ENCODE measurements around the gene B4GALT5. TPM values are rescaled to one million over a fixed set of nuclear protein-coding genes. Genes with fewer than 3 reads are reported as not detected.
A peak's percentile ranks its signal among the peaks of the same experiment; 100 is the strongest.
"Not testable (repeated sequence)": the region's sequence is repeated elsewhere in the genome, so short reads cannot be mapped to it uniquely, and the experiment has no call there.

The B4GALT5 gene
- total and polyA plus RNA-seq, 9 donors, result 18.4 to 45.6 (median 37.5) TPM

DNA sequence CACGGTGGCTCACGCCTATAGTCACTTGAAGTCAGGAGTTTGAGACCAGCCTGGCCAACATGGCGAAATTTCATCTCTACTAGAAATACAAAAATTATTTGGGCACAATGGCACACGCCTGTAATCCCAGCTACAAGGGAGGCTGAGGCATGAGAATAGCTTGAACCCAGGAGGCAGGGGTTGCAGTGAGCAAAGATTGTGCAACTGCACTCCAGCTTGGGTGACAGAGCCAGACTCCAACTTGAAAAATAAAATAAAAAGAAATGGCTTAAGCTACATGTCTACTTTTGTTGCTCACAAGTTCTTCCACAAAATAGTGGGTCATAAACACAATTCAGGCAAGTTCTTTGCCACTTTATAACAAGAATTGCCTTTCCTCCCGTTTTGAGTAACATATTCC is 27.1 kb upstream of the B4GALT5 start:
- DNase-seq, result no peak
- Histone ChIP-seq H3K27ac (ENCODE audit: low read length) (no peak overlapping the region), H3K36me3 (ENCODE audit: control insufficient read depth, insufficient read depth, low read length) (no peaks in the 10 kb centered on the region), H3K27me3 (ENCODE audit: control insufficient read depth, insufficient read depth, low read length) (no peaks in the 10 kb centered on the region), H3K9me3 (replicated peaks; ENCODE audit: control insufficient read depth, low read depth, low read length) (no peaks in the 10 kb centered on the region), H3K4me1 (ENCODE audit: control insufficient read depth, insufficient read depth, low read length) (no peaks in the 10 kb centered on the region), H3K4me3 (ENCODE audit: low read length) (no peak overlapping the region)
- WGBS (ENCODE audit: insufficient coverage), result 85% methylated on average over 3 of the region's 5 CpGs

DNA sequence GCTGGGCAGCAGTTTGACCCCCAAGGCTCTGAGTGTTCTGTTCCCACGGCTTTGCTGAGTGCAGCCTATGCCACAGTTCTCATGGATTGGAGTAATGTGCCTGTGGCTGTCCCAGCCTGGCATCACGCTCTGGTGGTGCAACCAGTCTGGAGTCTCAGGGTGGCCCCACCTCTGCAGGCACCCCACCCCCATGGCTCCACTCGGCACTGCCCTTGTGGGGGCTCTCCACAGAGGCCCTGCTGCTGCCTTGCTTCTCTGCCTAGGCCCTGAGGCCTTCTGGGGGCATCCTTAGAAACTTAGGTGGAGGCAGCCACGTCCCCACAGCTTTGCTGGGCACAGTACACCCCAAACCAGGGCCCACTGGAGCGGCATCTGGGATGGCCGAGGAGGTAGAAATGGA is 25.4 kb upstream of the B4GALT5 start:
- Histone ChIP-seq H3K27ac (ENCODE audit: low read length) (no peak overlapping the region), H3K27me3 (ENCODE audit: control insufficient read depth, insufficient read depth, low read length) (no peaks in the 10 kb centered on the region), H3K4me1 (ENCODE audit: control insufficient read depth, insufficient read depth, low read length) (no peaks in the 10 kb centered on the region), H3K36me3 (ENCODE audit: control insufficient read depth, insufficient read depth, low read length) (no peaks in the 10 kb centered on the region), H3K9me3 (replicated peaks; ENCODE audit: control insufficient read depth, low read depth, low read length) (no peaks in the 10 kb centered on the region), H3K4me3 (ENCODE audit: low read length) (no peak overlapping the region)
- no peak for DNase-seq
- WGBS (ENCODE audit: insufficient coverage), result 76% methylated on average over 5 of the region's 6 CpGs

DNA sequence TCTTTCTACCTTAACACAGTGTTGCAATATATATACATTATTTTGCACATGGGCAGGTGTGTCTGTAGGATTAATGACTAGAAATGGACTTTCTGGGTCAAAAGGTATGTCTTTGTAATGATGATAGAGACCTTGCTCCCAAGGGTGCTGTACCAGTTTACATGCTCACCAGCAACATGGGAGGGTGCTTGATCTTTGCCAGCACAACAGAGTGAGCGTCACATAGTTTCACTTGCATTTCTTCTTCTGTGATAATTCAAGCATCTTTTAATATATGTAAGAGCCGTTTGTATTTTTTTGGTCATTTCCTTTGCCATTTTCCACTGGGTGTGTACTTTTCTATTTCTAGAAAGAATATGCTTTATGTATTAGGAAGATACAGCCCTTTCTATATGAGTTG is 23.6 kb upstream of the B4GALT5 start:
- no peak overlapping the region for H3K4me3 ChIP-seq (ENCODE audit: low read length)
- no peak for DNase-seq
- H3K36me3 ChIP-seq (ENCODE audit: control insufficient read depth, insufficient read depth, low read length), result no peaks in the 10 kb centered on the region
- no peaks in the 10 kb centered on the region for H3K9me3 ChIP-seq (replicated peaks; ENCODE audit: control insufficient read depth, low read depth, low read length)
- no peaks in the 10 kb centered on the region for H3K27me3 ChIP-seq (ENCODE audit: control insufficient read depth, insufficient read depth, low read length)
- no peaks in the 10 kb centered on the region for H3K4me1 ChIP-seq (ENCODE audit: control insufficient read depth, insufficient read depth, low read length)
- no CpG with 5 or more reads among the region's 2 CpGs for WGBS (ENCODE audit: insufficient coverage)
- no peak overlapping the region for H3K27ac ChIP-seq (ENCODE audit: low read length)

DNA sequence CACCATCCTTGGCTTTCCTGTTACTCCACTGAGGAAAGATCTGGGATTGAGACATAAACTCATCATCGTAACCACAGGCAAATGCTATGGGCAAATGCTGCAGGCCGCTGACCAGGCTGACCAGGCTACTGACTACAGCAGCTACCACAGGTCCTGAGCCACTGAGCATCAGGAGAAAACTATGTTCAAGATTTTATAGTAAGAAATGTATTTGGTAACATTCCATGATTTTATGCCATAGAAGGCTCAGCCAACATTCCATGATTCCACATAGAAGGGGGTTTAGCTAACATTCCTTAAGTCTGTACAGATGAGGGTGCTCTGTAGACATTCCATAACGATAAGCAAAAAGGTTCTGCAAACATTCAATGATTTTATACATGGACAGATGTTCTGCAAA is 16.1 kb upstream of the B4GALT5 start:
- H3K9me3 ChIP-seq (replicated peaks; ENCODE audit: control insufficient read depth, low read depth, low read length), result no peaks in the 10 kb centered on the region
- WGBS (ENCODE audit: insufficient coverage), result no CpG with 5 or more reads among the region's 3 CpGs
- H3K27ac ChIP-seq (ENCODE audit: low read length), result no peak overlapping the region
- no peak overlapping the region for H3K4me3 ChIP-seq (ENCODE audit: low read length)
- DNase-seq, result no peak
- H3K36me3 ChIP-seq (ENCODE audit: control insufficient read depth, insufficient read depth, low read length), result no peaks in the 10 kb centered on the region
- H3K27me3 ChIP-seq (ENCODE audit: control insufficient read depth, insufficient read depth, low read length), result no peaks in the 10 kb centered on the region
- no peaks in the 10 kb centered on the region for H3K4me1 ChIP-seq (ENCODE audit: control insufficient read depth, insufficient read depth, low read length)

DNA sequence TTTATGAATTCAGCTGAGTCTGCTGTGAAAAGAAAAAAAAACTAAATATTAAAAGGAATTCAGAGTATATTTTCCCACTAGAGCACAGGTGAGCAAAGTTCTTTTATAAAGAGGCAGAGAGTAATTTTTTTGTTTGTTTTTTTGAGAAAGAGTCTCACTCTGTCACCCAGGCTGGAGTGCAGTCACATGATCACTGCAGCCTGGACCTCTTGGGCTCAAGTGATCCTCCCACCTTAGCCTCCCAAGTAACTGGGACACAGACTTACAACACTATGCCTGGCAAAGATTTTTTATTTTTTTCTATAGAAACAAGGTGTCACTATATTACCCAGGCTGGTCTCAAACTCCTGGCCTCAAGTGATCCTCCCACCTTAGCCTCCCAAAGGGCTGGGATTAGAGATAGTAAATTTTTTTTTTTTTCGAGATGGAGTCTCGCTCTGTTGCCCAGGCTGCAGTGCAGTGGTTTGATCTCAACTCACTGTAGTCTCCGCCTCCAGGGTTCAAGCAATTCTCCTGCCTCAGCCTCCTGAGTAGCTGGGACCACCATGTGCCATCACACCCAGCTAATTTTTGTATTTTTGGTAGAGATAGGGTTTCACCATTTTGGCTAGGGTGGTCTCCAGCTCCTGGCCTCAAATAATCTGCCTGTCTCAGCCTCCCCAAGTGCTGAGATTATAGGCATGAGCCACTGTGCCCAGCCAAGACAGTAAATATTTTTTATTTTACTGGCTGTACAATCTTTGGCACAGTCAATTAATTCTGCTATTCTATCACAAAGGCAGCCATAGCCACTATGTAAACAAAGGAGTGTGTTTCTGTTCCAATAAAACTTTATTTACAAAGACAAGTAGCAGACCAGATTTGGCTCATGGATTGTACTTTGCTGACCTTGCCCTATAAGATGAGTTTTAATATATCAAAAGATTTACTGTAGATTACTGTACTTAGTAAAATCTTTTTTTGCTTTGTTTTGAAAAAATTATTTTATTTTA is 14.5 kb upstream of the B4GALT5 start:
- Histone ChIP-seq H3K36me3 (ENCODE audit: control insufficient read depth, insufficient read depth, low read length) (no peaks in the 10 kb centered on the region), H3K4me3 (ENCODE audit: low read length) (no peak overlapping the region), H3K4me1 (ENCODE audit: control insufficient read depth, insufficient read depth, low read length) (no peaks in the 10 kb centered on the region), H3K9me3 (replicated peaks; ENCODE audit: control insufficient read depth, low read depth, low read length) (no peaks in the 10 kb centered on the region), H3K27ac (ENCODE audit: low read length) (no peak overlapping the region), H3K27me3 (ENCODE audit: control insufficient read depth, insufficient read depth, low read length) (no peaks in the 10 kb centered on the region)
- no peak for DNase-seq
- no CpG with 5 or more reads among the region's 3 CpGs for WGBS (ENCODE audit: insufficient coverage)

DNA sequence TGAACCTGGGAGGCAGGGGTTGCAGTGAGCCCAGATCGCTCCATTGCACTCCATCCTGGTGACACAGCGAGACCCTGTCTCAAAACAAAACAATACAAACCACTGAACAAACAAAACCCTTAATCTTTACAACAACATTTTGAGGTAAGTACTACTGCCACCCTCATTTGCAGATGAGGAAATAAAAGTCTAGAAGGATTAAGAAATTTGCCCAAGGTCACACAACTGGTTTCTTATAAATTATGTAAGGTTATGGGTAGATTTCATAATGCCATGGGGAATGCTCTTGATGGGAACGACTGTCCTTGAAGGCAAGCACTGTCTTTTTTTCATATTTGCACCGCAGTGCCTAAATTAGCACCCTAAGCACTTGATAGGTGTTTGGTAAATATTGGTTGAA is 13.8 kb upstream of the B4GALT5 start:
- WGBS (ENCODE audit: insufficient coverage), result no CpG with 5 or more reads among the region's 4 CpGs
- H3K27ac ChIP-seq (ENCODE audit: low read length), result no peak overlapping the region
- H3K27me3 ChIP-seq (ENCODE audit: control insufficient read depth, insufficient read depth, low read length), result no peaks in the 10 kb centered on the region
- no peaks in the 10 kb centered on the region for H3K36me3 ChIP-seq (ENCODE audit: control insufficient read depth, insufficient read depth, low read length)
- DNase-seq, result no peak
- no peaks in the 10 kb centered on the region for H3K4me1 ChIP-seq (ENCODE audit: control insufficient read depth, insufficient read depth, low read length)
- no peak overlapping the region for H3K4me3 ChIP-seq (ENCODE audit: low read length)
- H3K9me3 ChIP-seq (replicated peaks; ENCODE audit: control insufficient read depth, low read depth, low read length), result no peaks in the 10 kb centered on the region

DNA sequence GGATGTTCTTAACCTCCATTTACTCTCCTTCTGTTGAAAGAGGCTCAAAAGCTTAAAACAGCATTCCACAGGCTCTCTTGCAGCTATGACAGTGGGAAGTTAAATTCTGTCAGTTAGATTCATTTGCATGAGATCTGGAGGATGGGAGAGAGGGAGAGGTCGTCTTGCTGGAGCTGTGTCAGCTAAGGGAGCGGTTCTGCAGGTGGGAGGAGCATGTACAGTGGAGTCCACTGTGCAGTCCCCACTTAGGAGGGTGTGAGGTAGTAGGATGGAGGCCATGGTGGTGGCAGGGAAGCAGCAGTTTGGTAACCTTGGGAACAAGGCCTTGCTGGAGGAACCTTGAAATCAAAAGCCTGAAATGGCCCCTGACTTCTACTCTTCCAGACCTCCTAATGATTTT is 12.0 kb upstream of the B4GALT5 start:
- Histone ChIP-seq H3K4me3 (ENCODE audit: low read length) (no peak overlapping the region), H3K27ac (ENCODE audit: low read length) (peak overlapping the region; percentile 13), H3K36me3 (ENCODE audit: control insufficient read depth, insufficient read depth, low read length) (no peaks in the 10 kb centered on the region), H3K9me3 (replicated peaks; ENCODE audit: control insufficient read depth, low read depth, low read length) (no peaks in the 10 kb centered on the region), H3K4me1 (ENCODE audit: control insufficient read depth, insufficient read depth, low read length) (no peaks in the 10 kb centered on the region), H3K27me3 (ENCODE audit: control insufficient read depth, insufficient read depth, low read length) (no peaks in the 10 kb centered on the region)
- WGBS (ENCODE audit: insufficient coverage), result 71% methylated on average over 2 of the region's 2 CpGs
- DNase-seq, result no peak

DNA sequence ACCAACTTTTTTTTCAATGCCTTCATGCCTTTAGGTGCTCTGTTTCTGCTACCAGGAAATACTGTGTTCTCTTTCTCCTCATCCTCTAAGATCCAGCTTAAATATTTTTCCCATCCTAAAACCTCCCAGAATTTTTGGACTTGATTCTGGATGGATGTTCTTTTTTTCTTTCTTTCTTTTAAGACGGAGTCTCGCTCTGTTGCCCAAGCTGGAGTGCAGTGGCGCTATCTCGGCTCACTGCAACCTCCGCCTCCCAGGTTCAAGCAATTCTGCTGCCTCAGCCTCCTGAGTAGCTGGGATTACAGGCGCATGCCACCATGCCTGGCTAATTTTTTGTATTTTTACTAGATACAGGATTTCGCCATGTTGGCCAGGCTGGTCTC is 11.5 kb upstream of the B4GALT5 start:
- WGBS (ENCODE audit: insufficient coverage), result 100% methylated on average over 2 of the region's 7 CpGs
- peak overlapping the region; percentile 59 for H3K27ac ChIP-seq (ENCODE audit: low read length)
- H3K4me1 ChIP-seq (ENCODE audit: control insufficient read depth, insufficient read depth, low read length); DNase-seq; H3K9me3 ChIP-seq (replicated peaks; ENCODE audit: control insufficient read depth, low read depth, low read length); H3K27me3 ChIP-seq (ENCODE audit: control insufficient read depth, insufficient read depth, low read length); H3K4me3 ChIP-seq (ENCODE audit: low read length); H3K36me3 ChIP-seq (ENCODE audit: control insufficient read depth, insufficient read depth, low read length): not testable (repeated sequence)

DNA sequence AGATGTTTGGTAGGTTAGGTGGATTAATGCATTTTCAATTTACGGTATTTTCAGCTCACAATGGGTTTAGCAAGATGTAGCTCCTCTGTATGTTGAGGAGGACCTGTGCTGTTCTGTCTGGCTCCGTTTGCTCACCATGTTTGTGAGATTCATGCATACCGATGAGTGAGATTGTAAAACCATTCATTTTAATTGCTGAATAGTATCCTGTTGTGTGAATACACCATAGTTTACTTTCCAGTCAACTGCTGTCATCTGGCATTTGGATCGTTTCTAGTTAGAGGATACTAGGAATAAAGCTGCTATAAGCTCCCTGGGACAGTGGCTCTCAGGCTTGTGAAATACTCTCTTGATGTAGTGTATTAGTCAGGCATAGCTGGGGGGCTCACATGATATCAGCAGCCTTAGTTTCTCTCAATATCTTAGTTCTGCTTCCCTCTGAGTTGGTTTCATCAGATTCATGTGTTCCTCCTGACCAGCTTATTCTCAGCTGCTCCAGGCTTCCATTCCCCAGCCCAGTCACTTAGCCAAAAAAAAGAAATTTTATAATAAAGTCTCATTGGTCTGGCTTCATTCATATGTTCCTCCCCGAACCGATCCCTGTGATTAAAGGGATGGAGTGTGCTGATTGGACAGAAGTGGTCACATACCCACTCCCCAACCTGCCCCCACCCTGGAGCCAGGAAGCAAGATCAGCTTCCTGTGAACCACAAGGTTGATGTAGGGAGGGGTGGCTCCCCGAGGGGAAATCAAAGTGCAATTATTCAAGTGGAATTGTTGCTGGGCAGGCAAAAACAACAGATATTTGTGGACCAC is 10.9 kb upstream of the B4GALT5 start:
- Histone ChIP-seq H3K4me1 (ENCODE audit: control insufficient read depth, insufficient read depth, low read length) (no peaks in the 10 kb centered on the region), H3K36me3 (ENCODE audit: control insufficient read depth, insufficient read depth, low read length) (no peaks in the 10 kb centered on the region), H3K27me3 (ENCODE audit: control insufficient read depth, insufficient read depth, low read length) (no peaks in the 10 kb centered on the region), H3K4me3 (ENCODE audit: low read length) (no peak overlapping the region), H3K27ac (ENCODE audit: low read length) (peak overlapping the region; percentile 77), H3K9me3 (replicated peaks; ENCODE audit: control insufficient read depth, low read depth, low read length) (no peaks in the 10 kb centered on the region)
- no CpG with 5 or more reads among the region's 7 CpGs for WGBS (ENCODE audit: insufficient coverage)
- peak; percentile 91 for DNase-seq

DNA sequence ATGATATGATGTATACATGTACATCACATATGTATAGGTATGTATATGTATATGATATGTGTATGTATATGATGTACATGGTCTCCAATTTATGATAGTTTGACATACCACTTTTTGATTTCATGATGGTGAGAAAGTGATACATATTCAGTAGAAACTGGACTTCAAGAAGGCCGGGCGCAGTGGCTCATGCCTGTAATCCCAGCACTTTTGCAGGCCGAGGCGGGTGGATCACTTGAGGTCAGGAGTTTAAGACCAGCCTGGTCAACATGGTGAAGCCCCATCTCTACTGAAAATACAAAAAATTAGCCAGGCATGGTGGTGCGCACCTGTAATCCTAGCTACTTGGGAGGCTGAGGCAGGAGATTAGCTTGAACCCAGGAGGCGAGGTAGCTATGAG is 10.1 kb upstream of the B4GALT5 start:
- H3K9me3 ChIP-seq (replicated peaks; ENCODE audit: control insufficient read depth, low read depth, low read length); H3K36me3 ChIP-seq (ENCODE audit: control insufficient read depth, insufficient read depth, low read length); DNase-seq; H3K27ac ChIP-seq (ENCODE audit: low read length); H3K27me3 ChIP-seq (ENCODE audit: control insufficient read depth, insufficient read depth, low read length); H3K4me3 ChIP-seq (ENCODE audit: low read length); H3K4me1 ChIP-seq (ENCODE audit: control insufficient read depth, insufficient read depth, low read length): not testable (repeated sequence)
- WGBS (ENCODE audit: insufficient coverage), result 93% methylated on average over 3 of the region's 6 CpGs

All from muscle of leg (tissue), 11 donors.